Gastroesophageal sphincter (tissue), 4 donors: Measurements from ENCODE around the gene DIABLO. TPM values are rescaled to one million over a fixed set of nuclear protein-coding genes. Genes with fewer than 3 reads are reported as not detected.

Source experiments
- ATAC-seq: fragments of 150-250 bp; one replicate; pipeline ENCODE4 v1.9.1; 2016; ENCODE audit warnings: mild to moderate bottlenecking, moderate library complexity
- H3K27ac ChIP-seq, 4 donors: fragments of 200-600 bp; sonication (generic) in 3 of 4; 1 replicate in 3 of 4; 2 replicates in 1 of 4; pipeline ENCODE4 v1.5.1; 2016 to 2019
- H3K27me3 ChIP-seq: fragments of 200-600 bp; sonication (generic); one replicate; pipeline ENCODE4 v1.5.1; 2019
- H3K36me3 ChIP-seq, 2 donors: fragments of 200-600 bp; sonication (generic); one replicate each; pipeline ENCODE4 v1.5.1; 2019; ENCODE audit warnings: control low read depth in 1 of 2
- H3K4me1 ChIP-seq, 3 donors: fragments of 200-600 bp; sonication (generic); 1 replicate in 2 of 3; 2 replicates in 1 of 3; pipeline ENCODE4 v1.5.1; 2016 to 2019; ENCODE audit warnings: control low read depth in 2 of 3
- H3K4me3 ChIP-seq, 2 donors: fragments of 200-600 bp; sonication (generic); one replicate each; pipeline ENCODE4 v1.5.1; 2019; ENCODE audit warnings: mild to moderate bottlenecking in 1 of 2, moderate library complexity in 1 of 2
- H3K9me3 ChIP-seq, 3 donors: fragments of 200-600 bp; sonication (generic); one replicate each; pipeline ENCODE4 v1.5.1; 2017 to 2019; ENCODE audit warnings: control low read depth in 2 of 3
- CTCF ChIP-seq, 4 experiments: fragments of 200-600 bp in 2 of 4; fragments of 450-650 bp in 2 of 4; sonication (generic) in 1 of 4; IDR thresholded peaks; one replicate each; pipeline ENCODE4 v1.5.1; 2017 to 2019; ENCODE audit warnings: antibody characterized with exemption in 4 of 4, mild to moderate bottlenecking in 2 of 4, moderate library complexity in 2 of 4
- EP300 ChIP-seq: sonication (generic); formaldehyde crosslinking; IDR thresholded peaks from one replicate; pipeline ENCODE4 v1.6.1; 2017; ENCODE audit warnings: antibody characterized with exemption, mild to moderate bottlenecking
- POLR2A ChIP-seq, 2 donors: fragments of 450-650 bp; IDR thresholded peaks; one replicate each; pipeline ENCODE4 v1.6.1; 2017; ENCODE audit warnings: antibody characterized with exemption in 2 of 2, mild to moderate bottlenecking in 2 of 2, moderate library complexity in 1 of 2
- POLR2AphosphoS5 ChIP-seq: sonication (generic); formaldehyde crosslinking; IDR thresholded peaks from one replicate; pipeline ENCODE4 v1.6.1; 2017; ENCODE audit warnings: antibody characterized with exemption
- WGBS, 2 donors: methylation state at CpG; one replicate each; pipeline ENCODE4 v1.1.5; 2018; ENCODE audit warnings: low coverage in 1 of 2; 5-methylcytosine and 5-hydroxymethylcytosine counted together
- total RNA-seq, 4 donors: library from RNA; depleted of rRNA; stranded (reverse); fragments of >200 nt; gene quantifications; one replicate each; pipeline ENCODE4 v1.1.0, GENCODE V29; 2016

DIABLO gene
- total RNA-seq, 4 donors from 2014 or later = 35.8 to 45.3 (median 38.3) TPM

DNA sequence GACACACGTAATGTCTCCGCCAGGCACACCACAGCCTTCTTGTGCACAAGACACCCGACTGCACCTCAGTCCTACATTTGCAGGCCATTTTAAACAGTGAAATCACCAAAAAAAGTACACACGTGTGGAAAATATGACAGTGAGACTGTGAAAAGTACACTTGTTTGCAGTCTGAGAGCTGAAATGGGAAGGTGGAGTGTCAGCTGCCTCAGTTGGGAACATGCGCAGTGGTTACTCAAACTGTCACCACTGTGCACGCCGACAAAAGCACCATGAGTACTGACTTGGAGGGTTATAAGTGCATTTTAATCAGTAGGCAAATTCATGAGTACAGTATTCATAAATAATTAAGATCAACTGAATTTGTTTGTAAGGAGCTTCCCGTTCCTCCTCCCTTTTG is 24.7 kb upstream of the DIABLO start:
- 89 to 90% methylated on average over 4 to 7 of the region's 8 CpGs for WGBS, 2 donors
- Histone ChIP-seq H3K36me3 (peaks cover 0 to 87% of the 10 kb centered on the region in 2 donors), H3K27ac (no peak overlapping the region), H3K4me1 (no peaks in the 10 kb centered on the region), H3K9me3 (no peaks in the 10 kb centered on the region), H3K4me3 (no peak overlapping the region), H3K27me3 (no peaks in the 10 kb centered on the region)
- TF ChIP-seq CTCF (IDR thresholded peaks at IDR 0.05) (no peak), POLR2A (IDR thresholded peaks at IDR 0.05) (no peak), EP300 (no peak), POLR2AphosphoS5 (no peak)
- ATAC-seq = no peak

DNA sequence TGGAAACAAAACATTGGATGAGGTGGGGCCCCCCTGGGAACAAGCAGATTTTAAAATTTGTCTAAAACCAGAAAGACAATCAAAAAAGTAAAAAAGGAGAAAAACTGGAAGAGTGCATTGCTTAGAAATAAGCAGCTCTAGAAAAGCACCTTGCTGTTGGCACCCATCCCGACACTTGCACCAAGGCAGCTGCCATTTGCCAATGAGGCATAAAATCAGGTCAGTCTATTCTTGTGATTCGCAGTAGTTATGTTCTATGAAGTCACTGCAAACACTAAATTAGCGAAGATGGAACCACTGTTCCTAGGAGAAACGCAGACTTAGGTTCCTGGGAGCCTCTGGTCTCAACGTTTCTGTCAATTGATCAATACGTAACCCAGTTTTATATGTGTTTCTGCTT is 24.2 kb upstream of the DIABLO start:
- no peak for ATAC-seq
- WGBS, 2 donors = 89 to 100% methylated on average over 1 to 6 of the region's 6 CpGs

DNA sequence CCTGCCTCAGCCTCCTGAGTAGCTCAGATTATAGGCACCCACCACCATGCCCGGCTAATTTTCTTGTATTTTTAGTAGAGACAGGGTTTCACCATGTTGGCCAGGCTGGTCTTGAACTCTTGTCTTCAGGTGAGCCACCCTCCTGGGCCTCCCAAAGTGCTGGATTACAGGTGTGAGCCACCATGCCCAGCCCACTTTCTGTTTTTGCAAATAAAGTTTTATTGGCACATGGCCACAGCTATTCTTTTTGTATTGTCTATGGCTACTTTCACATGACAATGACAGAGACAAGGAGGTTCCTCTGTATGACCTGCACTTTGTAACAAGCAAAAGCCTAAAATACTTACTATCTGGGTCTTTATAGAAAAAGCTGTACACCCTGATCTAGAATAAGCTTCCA is 19.7 kb upstream of the DIABLO start:
- WGBS, 2 donors = 88% methylated on average over 1 of the region's 1 CpG; no CpG with 5 or more reads in 1 of the 2 donors
- TF ChIP-seq CTCF (IDR thresholded peaks at IDR 0.05) = no peak
- no peak for TF ChIP-seq POLR2AphosphoS5
- no peak for TF ChIP-seq POLR2A (IDR thresholded peaks at IDR 0.05)
- no peak for TF ChIP-seq EP300
- no peak for ATAC-seq
- no peaks in the 10 kb centered on the region for H3K27me3 ChIP-seq
- no peak overlapping the region for H3K27ac ChIP-seq
- H3K4me1 ChIP-seq = no peaks in the 10 kb centered on the region
- peaks cover 0 to 96% of the 10 kb centered on the region in 2 donors for H3K36me3 ChIP-seq
- no peaks in the 10 kb centered on the region for H3K9me3 ChIP-seq
- H3K4me3 ChIP-seq = no peak overlapping the region

More for the DNA sequence above, 24.2 kb upstream of the DIABLO start:
- no peak overlapping the region for H3K4me3 ChIP-seq
- TF ChIP-seq POLR2AphosphoS5 (no peak), CTCF (IDR thresholded peaks at IDR 0.05) (no peak), POLR2A (IDR thresholded peaks at IDR 0.05) (no peak), EP300 (no peak)
- H3K36me3 ChIP-seq = peaks cover 0 to 87% of the 10 kb centered on the region in 2 donors
- H3K27ac ChIP-seq = no peak overlapping the region
- H3K9me3 ChIP-seq = no peaks in the 10 kb centered on the region
- H3K27me3 ChIP-seq = no peaks in the 10 kb centered on the region
- H3K4me1 ChIP-seq = no peaks in the 10 kb centered on the region

DNA sequence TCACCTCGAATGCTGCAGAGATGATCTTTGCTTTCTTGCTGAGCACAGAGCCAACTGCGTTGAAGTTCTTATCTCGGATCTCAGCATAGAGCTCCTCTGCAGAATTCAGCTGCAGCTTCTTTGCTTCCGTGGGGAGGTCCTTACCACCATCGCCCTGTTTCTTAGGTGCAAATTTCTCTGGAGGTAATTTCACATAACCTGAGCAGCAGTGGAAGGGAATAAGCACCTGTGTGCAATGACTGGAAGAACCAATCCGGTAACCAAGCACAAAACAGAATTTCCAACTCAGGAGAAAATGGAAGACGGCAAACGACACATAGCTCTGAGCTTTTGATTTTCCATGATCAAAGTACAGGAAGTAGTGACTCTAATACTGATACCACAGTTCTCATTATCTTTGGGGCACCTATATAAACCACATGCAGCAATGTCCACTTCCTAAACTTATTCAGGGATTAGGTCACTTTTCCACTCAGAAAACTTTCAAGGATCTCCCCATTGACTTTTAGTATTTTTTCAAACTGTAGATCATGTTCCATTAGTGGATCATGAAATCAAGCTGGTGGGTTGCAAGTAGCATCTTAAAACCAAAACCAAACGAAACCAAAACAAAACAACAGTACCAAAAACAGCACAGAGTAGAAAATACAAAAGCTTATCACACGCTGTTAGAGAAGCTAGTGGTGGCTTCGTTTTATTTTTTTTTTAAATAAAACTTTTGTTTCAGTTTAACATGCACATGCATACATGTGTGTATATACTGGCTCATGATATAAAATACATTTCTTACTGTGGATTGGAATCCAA is 18.9 kb upstream of the DIABLO start:
- Histone ChIP-seq H3K27me3 (no peaks in the 10 kb centered on the region), H3K27ac (no peak overlapping the region), H3K36me3 (peaks cover 0 to 96% of the 10 kb centered on the region in 2 donors), H3K4me1 (no peaks in the 10 kb centered on the region), H3K4me3 (no peak overlapping the region), H3K9me3 (no peaks in the 10 kb centered on the region)
- WGBS, 2 donors = 82 to 86% methylated on average over 8 to 11 of the region's 11 CpGs
- TF ChIP-seq EP300 (no peak), POLR2AphosphoS5 (no peak), POLR2A (IDR thresholded peaks at IDR 0.05) (no peak), CTCF (IDR thresholded peaks at IDR 0.05) (no peak)
- no peak for ATAC-seq

DNA sequence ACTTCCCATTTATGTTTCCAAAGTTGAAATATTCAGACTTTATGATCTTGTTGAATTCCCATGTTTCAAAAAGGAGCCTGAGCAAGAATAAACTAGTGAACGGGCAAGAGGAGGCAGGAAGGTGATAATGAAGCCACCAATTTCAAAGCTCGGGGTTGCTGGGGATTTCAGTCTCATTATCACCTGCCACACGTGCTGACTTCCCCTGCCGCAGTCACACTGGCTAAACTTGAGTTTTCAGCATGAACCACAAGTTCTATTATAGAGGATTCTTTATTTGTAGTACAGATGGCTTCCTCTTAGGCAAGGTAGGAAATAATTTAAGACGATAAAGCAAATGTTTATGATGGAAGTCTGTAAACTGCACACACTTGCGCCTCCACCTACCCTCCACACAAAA is 18.1 kb upstream of the DIABLO start:
- ATAC-seq = no peak
- no peaks in the 10 kb centered on the region for H3K27me3 ChIP-seq
- H3K36me3 ChIP-seq = peaks cover 0 to 96% of the 10 kb centered on the region in 2 donors
- H3K4me1 ChIP-seq = no peaks in the 10 kb centered on the region
- no peak overlapping the region for H3K4me3 ChIP-seq
- no peak overlapping the region for H3K27ac ChIP-seq
- WGBS, 2 donors = 83 to 86% methylated on average over 6 of the region's 6 CpGs
- TF ChIP-seq POLR2A (IDR thresholded peaks at IDR 0.05) = no peak
- no peak for TF ChIP-seq EP300
- TF ChIP-seq CTCF (IDR thresholded peaks at IDR 0.05) = no peak
- TF ChIP-seq POLR2AphosphoS5 = no peak
- no peaks in the 10 kb centered on the region for H3K9me3 ChIP-seq
